Measurements from ENCODE around the gene WDFY1.
A peak's percentile ranks its signal among the peaks of the same experiment; 100 is the strongest.

Gene WDFY1, protein sequence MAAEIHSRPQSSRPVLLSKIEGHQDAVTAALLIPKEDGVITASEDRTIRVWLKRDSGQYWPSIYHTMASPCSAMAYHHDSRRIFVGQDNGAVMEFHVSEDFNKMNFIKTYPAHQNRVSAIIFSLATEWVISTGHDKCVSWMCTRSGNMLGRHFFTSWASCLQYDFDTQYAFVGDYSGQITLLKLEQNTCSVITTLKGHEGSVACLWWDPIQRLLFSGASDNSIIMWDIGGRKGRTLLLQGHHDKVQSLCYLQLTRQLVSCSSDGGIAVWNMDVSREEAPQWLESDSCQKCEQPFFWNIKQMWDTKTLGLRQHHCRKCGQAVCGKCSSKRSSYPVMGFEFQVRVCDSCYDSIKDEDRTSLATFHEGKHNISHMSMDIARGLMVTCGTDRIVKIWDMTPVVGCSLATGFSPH

GRCh38 chr2:223944703-223945531, at the start of gene WDFY1:
Gene WDFY1, minus strand, starts transcription at chr2:223945335. Its CDS starts 51 bp downstream, at chr2:223945284.
- peak; percentile 58 to 64 for DNase-seq (ENCODE audit: low read depth in 2 of 2)

- DNase-seq (ENCODE audit: low read depth in 2 of 2) = no peak
Observed at GRCh38 chr2:223994562-223995162, 49.5 kb upstream of the WDFY1 start.

DNA sequence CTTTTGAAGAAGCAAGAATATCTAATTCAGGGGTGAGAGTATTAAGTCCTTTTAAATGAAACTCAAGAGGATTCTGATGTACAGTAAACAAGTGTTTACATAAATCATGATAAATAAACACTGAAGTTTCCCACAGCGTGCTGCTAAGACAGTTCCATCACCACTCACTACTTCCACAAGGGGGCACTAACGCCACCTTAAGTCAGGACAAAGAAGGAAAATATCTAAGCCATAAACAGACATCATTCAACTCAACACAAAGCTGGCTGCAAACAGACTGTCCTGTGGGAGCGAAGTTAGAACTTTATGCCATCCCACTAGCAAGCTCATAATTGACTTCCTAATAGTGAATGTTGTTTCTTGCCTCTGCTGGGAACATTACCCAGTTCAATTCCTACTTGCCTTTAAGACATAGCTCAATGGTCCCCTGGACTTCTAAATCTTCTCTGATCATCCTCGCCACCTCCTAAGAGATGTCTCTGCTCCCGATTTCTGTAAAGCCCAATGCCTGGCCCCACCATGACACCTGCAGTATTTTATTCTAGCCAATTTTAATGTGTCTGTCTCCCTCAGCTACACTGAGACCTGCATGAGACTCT, 48.6 kb upstream of the WDFY1 start:
- peak; percentile 5 to 39 for DNase-seq (ENCODE audit: low read depth in 2 of 2)

DNA sequence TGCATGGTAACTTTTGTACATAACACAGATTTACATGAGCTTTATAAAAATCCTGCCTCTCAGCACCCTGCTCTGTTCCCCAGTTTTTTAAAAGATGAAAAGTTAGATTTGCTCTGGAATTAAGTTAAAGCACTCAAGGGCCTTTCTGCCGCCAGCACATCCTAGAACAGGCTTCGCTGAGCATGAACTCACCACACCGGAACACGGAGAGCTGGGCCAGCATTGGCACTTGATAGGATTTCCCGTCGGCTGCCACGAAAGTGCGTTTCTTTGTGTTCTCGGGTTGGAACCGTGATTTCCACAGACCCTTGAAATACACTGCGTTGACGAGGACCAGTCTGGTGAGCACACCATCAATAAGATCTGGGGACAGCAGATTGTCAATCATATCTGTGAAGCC, 46.5 kb upstream of the WDFY1 start:
- no peak for DNase-seq (ENCODE audit: low read depth in 2 of 2)

DNA sequence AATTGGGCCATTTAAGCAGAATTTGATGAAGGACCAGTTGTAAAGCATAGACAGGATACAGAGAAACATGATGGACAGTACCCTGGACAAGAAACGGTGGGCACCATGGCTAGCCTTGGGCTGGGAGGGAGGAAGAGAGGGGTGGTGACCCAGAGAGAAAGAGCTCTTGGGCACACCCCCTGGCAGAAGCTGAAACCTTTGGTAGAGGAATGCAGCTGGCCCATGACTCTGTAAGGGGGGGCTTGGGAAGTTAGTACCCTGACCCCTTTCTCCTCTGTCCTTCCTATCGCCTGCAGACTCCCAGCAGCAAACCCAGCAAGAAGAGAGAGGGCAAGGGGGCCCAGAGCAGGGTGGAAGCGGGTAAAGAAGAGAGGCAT, 44.7 kb upstream of the WDFY1 start:
- DNase-seq (ENCODE audit: low read depth in 2 of 2) = no peak

DNA sequence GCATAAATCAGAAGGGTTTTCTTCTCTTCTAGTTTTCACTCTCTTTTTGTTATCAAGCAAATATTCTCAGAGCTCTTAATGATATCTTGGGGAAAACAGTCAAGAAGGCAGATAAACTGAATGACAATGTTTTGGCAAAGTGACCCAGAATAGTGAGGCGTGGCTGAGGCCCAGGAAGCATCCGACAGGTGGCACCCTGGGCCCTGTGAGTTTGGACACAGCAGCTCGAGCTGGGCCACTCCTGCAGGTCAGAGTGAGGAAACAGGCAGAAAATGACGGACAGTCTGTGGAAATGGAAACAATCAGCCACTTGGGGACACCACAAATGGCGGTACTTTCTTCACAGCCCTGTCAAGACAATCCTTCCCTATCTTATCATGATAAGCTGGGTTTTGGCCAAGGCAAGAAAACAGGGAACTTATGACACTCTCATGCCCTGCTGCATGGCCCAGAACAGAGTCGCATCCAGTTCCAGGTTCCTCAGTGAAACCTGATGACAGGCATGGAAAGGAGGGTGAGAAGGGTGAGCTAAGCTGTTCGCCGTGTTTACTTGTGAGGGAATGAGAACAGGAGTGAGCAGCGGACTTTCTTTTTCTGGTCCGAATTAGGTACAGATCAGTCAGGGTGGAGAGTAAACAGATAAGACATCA, 44.2 kb upstream of the WDFY1 start:
- no peak for DNase-seq (ENCODE audit: low read depth in 2 of 2)

- no peak for DNase-seq (ENCODE audit: low read depth in 2 of 2)
Observed at GRCh38 chr2:223981241-223981640, 36.1 kb upstream of the WDFY1 start.

DNA sequence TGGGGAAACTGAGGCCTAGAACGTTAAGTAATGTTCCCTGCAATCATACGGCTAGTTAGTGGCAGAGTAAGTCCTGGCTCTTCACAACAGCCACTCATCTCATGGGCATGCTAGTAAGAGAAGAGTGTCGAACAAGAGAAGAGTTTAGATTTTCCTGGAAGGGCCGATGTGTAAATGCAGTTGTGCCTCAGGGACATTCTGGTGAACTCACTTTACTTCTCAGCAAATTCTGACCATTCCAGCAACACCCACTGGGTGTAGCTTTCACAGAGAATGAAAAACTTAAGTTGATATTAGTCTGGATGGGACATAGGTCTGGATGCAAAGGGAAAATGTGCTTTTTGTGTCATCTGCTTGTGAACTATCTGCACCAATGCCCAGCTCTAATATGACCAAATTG, 35.7 kb upstream of the WDFY1 start:
- DNase-seq (ENCODE audit: low read depth in 2 of 2) = no peak

DNA sequence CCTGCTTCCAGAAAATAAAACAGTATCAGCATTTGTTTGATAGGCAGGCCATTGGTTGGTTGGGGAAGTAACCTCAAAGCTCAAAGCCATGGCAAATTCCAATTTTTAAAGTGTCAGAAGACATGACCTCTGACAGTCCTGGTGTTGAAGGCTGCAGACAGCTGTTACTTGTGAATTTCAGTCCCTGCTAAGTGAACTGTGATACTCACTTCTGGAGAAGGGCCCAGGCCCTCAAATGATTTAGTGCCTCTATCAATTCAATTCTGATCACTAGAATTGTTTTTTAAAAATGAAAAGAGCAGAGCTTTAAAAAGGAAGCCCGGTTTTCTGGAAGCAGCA, 35.2 kb upstream of the WDFY1 start:
- DNase-seq (ENCODE audit: low read depth in 2 of 2) = no peak

DNA sequence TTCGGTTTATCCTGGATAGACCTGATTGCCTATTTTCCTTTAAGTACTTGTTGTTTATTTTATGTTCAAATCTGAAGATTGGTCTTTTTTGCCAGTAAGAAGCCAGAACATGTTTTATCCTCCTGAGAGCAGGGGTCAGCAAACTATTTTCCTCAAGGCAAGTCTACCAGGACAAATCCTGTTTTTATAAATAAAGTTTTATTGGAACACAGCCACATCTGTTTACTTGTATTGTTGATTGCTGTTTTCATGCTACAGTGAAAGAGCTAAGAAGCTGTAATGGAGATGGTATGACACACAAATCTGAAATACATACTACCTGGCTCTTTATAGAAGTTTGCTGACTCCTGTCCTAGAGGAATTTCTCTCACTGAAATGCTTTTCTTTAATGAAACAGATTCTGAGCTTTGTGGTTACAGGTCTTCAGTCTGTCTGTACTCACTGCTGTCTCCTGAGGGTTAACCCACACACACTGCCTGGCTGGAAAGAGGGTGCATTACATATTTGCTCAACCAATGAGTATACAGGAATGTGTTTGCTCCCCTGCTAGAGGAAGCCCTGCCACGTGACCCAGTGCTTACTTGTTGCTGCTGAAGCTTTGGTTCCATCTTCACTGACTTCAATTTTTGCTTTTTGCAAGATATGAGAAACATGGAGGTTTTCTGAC, 34.7 kb upstream of the WDFY1 start:
- no peak for DNase-seq (ENCODE audit: low read depth in 2 of 2)

- no peak for DNase-seq (ENCODE audit: low read depth in 2 of 2)
Observed at GRCh38 chr2:223978451-223978850, 33.3 kb upstream of the WDFY1 start.

GRCh38 chr2:223976635-223977226, 31.6 kb upstream of the WDFY1 start:
- no peak for DNase-seq (ENCODE audit: low read depth in 2 of 2)

DNA sequence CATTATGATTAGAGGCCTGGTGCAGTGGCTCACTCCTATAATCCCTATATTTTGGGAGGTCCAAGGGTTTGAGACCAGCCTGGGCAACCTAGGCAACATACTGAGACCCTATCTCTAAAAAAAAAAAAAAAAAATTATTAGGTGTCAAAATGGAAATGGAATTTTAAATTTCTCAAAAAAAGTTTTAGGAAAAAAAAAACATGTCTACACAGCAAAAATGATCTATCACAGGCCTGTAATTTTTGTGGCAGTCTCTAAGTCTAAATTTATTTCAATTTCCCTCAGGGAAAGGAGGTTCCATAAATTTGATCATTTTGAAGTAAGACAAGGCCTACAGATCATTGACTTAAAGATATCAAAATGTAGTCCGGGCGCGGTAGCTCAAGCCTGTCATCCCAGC, 28.5 kb upstream of the WDFY1 start:
- no peak for DNase-seq (ENCODE audit: low read depth in 2 of 2)

- no peak for DNase-seq (ENCODE audit: low read depth in 2 of 2)
Observed at GRCh38 chr2:223972656-223973102, 27.5 kb upstream of the WDFY1 start.

GRCh38 chr2:223971731-223972130, 26.6 kb upstream of the WDFY1 start:
- DNase-seq (ENCODE audit: low read depth in 2 of 2) = no peak

DNA sequence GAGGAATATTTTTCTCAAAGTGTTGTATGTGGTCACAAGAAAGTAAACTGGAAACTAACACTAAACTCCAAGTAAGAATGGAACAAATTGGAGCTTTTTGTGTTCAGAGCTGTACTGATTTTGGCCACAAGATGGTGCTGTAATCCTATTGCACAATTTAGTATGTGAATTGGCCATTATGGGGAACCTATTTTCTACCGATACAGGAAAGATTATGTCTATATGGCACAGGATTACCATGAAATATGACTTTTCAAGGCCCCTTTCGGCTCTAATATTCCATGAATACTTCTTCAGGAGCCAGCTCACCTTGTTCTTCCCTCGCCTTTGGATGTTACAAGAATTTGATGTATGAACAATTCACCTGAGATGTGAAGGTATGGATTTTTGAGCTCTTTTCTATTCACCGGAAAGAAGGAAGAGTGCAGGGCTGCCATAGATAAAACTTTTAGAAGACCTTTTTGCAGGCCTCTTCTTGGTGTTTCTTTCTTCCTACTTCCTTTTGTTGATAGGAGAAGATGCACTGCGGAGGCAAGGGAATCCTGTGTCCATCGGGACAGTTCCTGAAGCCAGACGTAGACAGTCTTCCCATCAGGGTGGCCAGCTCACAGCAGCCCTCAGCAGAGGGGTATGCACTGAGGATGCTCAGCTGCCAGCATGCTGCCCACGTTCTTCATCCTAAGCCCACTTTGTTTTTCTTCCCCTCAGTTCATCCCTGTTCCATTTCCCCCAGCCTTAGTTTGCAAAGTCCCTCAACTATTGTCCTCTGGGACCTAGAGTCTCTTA, 25.4 kb upstream of the WDFY1 start:
- DNase-seq (ENCODE audit: low read depth in 2 of 2) = peak in 1 of 2 donors; percentile 6

DNA sequence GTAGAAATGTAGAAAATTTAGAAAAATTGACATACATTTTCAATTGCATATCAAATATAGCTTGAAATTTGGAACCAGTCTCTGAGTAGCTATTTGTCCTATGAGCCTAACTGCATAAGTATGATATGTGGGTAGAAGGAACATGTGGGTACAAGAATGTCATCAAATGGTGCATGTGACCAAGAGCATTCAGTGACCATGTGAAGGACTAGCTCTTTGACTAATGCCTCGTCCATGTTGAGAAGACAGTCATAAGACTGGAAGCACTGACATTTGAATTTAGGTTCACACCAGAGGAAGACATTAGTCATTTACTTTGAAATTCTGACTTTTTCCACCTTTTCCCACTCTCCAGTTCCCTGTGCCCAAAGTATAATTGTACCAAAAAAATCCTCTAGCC, 24.7 kb upstream of the WDFY1 start:
- DNase-seq (ENCODE audit: low read depth in 2 of 2) = no peak

GRCh38 chr2:223969315-223969714, 24.2 kb upstream of the WDFY1 start:
- no peak for DNase-seq (ENCODE audit: low read depth in 2 of 2)

GRCh38 chr2:223967981-223968380, 22.8 kb upstream of the WDFY1 start:
- DNase-seq (ENCODE audit: low read depth in 2 of 2) = no peak

- DNase-seq (ENCODE audit: low read depth in 2 of 2) = no peak
Observed at GRCh38 chr2:223959688-223960087, 14.6 kb upstream of the WDFY1 start.
